SK-N-MC (cell line): ENCODE data around the gene ALX3.

ENCODE experiments used
- EZH2 ChIP-seq: fragments of 200-600 bp; sonication (generic); IDR thresholded peaks from one replicate; pipeline ENCODE4 v1.6.1; 2017; ENCODE audit warnings: antibody characterized with exemption
- POLR2AphosphoS5 ChIP-seq: IDR thresholded peaks from 2 replicates; pipeline ENCODE4 v1.6.1; 2012; ENCODE audit warnings: mild to moderate bottlenecking, low read depth, low read length, borderline replicate concordance

GRCh38 chr1:110081061-110081460 is 10.6 kb upstream of the ALX3 start:
- TF ChIP-seq POLR2AphosphoS5 (no peak), EZH2 (no peak)
